ENCODE measurements around the gene MTOR. TPM values are rescaled to one million over a fixed set of nuclear protein-coding genes. Genes with fewer than 3 reads are reported as not detected.

MTOR gene
- total RNA-seq, 1 donor from 2014 or later: 82.4 TPM

DNA sequence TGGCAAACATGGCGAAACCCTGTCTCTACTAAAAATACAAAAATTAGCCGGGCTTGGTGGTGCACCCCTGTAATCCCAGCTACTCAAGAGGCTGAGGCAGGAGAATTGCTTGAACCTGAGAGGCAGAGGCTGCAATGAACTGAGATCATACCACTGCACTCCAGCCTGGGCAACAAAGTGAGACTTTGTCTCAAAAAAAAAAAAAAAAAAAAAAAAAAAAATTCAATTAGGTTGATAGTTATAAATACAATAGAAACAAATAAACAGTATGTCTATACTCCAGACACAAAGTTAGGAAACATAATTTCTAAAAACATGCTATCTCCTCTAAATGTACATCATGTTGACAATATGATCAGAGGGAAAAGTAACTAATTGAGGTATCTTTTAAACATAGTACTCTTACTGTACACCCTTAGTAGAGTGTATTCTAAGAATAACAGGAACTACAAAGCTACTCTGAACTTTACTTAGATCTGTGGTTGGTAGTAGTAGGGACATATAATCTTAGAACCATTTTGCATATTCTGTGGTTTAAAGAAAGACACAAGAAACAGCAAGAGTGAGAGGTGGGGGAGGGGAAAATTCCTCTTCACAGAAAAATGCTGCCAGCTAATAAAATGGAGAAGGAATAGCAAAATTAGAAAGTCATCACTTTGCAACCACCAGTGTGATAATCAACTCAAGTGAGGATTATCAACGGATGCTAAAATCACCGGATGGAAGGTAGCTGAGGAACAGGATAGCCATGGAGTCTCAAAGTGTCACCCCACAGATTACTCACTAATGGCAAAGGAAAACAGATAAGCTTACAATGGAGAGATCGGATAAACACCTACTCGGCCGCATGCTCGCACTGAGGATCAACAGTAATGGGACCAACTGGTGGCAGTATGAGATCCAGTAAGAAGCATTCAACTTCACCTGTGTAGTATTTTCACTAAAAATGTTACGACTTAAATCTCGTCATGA lies 35.0 kb downstream of the MTOR start:
- no peak overlapping the region for H3K4me3 Mint-ChIP-seq (ENCODE audit: unreplicated experiment)
- no peaks in the 10 kb centered on the region for H3K9me3 Mint-ChIP-seq (ENCODE audit: unreplicated experiment)
- H3K4me1 Mint-ChIP-seq (ENCODE audit: low read depth, unreplicated experiment): no peaks in the 10 kb centered on the region
- no peaks in the 10 kb centered on the region for H3K36me3 Mint-ChIP-seq (ENCODE audit: unreplicated experiment)
- TF ChIP-seq, protein P1, sequence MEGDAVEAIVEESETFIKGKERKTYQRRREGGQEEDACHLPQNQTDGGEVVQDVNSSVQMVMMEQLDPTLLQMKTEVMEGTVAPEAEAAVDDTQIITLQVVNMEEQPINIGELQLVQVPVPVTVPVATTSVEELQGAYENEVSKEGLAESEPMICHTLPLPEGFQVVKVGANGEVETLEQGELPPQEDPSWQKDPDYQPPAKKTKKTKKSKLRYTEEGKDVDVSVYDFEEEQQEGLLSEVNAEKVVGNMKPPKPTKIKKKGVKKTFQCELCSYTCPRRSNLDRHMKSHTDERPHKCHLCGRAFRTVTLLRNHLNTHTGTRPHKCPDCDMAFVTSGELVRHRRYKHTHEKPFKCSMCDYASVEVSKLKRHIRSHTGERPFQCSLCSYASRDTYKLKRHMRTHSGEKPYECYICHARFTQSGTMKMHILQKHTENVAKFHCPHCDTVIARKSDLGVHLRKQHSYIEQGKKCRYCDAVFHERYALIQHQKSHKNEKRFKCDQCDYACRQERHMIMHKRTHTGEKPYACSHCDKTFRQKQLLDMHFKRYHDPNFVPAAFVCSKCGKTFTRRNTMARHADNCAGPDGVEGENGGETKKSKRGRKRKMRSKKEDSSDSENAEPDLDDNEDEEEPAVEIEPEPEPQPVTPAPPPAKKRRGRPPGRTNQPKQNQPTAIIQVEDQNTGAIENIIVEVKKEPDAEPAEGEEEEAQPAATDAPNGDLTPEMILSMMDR (IDR thresholded peaks at IDR 0.05; ENCODE audit: partially characterized antibody, unreplicated experiment): no peak
- H3K27me3 Mint-ChIP-seq (ENCODE audit: unreplicated experiment): no peaks in the 10 kb centered on the region
- DNase-seq: no peak
- no peak overlapping the region for H3K27ac Mint-ChIP-seq (ENCODE audit: unreplicated experiment)

DNA sequence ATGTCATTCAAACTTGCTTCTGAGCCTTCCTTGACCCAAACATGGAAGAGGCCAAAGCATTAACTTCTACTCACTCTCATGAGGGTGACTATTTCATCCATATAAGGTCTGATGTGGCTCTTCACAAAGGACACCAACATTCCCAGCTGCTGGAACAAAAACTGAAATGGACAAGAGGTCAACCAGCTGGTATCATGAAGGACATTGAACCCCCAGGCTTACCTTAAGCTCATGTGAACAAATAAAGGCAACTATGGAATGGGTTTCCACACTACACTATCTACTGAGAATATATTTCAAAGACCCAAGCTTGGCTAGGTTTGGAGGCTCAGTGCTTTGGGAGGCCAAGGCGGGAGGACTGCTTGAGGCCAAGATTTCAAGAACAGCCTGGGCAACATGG lies 46.3 kb downstream of the MTOR start:
- Mint-ChIP-seq H3K36me3 (ENCODE audit: unreplicated experiment) (peaks cover 4% of the 10 kb centered on the region), H3K9me3 (ENCODE audit: unreplicated experiment) (no peaks in the 10 kb centered on the region), H3K4me1 (ENCODE audit: low read depth, unreplicated experiment) (no peaks in the 10 kb centered on the region), H3K27me3 (ENCODE audit: unreplicated experiment) (no peaks in the 10 kb centered on the region), H3K4me3 (ENCODE audit: unreplicated experiment) (no peak overlapping the region), H3K27ac (ENCODE audit: unreplicated experiment) (no peak overlapping the region)
- DNase-seq: no peak
- TF ChIP-seq, protein P1 (IDR thresholded peaks at IDR 0.05; ENCODE audit: partially characterized antibody, unreplicated experiment): no peak

DNA sequence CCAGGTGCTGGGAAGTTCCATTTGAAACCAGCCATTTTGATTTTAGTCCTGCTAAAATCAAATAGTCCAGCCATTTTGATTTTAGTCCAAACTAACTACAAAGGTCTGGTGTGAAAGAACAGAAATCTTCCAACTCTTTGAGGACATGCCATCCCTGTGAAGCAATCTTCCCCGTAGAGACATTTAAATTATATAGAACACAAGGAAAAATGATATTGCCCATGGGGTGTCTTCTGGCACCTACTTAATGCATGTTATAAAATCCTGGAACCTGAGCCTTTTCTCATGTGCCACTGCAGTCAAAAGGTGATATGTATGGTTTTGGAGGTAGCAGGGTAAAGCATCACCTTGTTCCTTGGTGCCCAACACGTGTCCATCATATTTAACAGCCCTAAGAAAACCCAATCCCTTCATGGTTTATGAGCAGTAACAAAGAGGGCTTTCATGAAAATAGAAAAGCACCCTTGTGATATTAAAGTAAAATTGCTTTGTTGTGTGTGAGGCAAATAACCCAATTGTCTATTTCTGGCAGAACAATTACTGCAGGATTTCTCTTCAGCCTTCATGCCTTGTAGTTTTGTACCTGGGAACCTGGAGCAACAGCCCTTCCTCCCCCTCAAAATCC lies 46.9 kb downstream of the MTOR start:
- Mint-ChIP-seq H3K27ac (ENCODE audit: unreplicated experiment) (no peak overlapping the region), H3K36me3 (ENCODE audit: unreplicated experiment) (peaks cover 4% of the 10 kb centered on the region), H3K9me3 (ENCODE audit: unreplicated experiment) (no peaks in the 10 kb centered on the region), H3K27me3 (ENCODE audit: unreplicated experiment) (no peaks in the 10 kb centered on the region), H3K4me3 (ENCODE audit: unreplicated experiment) (no peak overlapping the region), H3K4me1 (ENCODE audit: low read depth, unreplicated experiment) (no peaks in the 10 kb centered on the region)
- no peak for DNase-seq
- TF ChIP-seq, protein P1 (IDR thresholded peaks at IDR 0.05; ENCODE audit: partially characterized antibody, unreplicated experiment): no peak

DNA sequence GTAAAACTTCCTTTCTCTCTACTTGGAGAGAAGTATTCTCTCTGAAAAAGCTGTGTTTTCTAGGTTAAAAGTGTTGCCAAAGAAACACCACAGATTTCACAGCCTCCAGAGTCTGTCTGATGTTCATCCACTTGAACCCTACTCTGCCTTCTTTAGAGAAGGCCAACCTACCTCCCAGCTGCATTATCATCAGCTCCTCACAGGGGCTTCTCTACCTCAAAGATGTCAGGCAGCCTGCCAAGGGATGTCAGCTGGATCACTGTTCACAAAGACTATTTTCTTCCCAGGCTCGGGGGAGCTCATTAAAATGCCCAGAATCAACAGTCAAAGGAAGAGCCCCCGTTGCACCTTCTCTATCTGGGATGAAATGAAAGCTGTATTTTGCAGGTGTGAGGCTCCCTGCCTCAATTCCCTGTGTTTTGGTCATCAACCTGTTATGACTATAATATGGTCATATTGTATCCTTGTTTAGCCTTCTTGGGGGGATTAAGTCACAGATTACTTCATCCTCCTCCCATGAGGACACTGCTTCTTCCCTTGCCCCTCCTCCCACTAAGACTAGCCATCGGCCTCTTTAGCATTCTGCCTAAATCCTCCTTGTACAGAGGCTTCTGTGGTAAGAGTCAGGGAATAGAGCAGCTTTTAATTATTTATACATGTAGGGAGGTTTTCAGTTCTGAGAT lies 47.5 kb downstream of the MTOR start:
- Mint-ChIP-seq H3K9me3 (ENCODE audit: unreplicated experiment) (no peaks in the 10 kb centered on the region), H3K4me1 (ENCODE audit: low read depth, unreplicated experiment) (no peaks in the 10 kb centered on the region), H3K27me3 (ENCODE audit: unreplicated experiment) (no peaks in the 10 kb centered on the region), H3K4me3 (ENCODE audit: unreplicated experiment) (no peak overlapping the region), H3K27ac (ENCODE audit: unreplicated experiment) (no peak overlapping the region), H3K36me3 (ENCODE audit: unreplicated experiment) (peaks cover 4% of the 10 kb centered on the region)
- no peak for DNase-seq
- TF ChIP-seq, protein P1 (IDR thresholded peaks at IDR 0.05; ENCODE audit: partially characterized antibody, unreplicated experiment): no peak
